Keratinocyte (primary cell): ENCODE measurements around the gene CNTNAP2. TPM values are rescaled to one million over a fixed set of nuclear protein-coding genes. Genes with fewer than 3 reads are reported as not detected.

ENCODE experiments used
- DNase-seq: peaks from one replicate; pipeline ENCODE4 v3.0.0-alpha.2; 2011; ENCODE audit warnings: low read depth, missing footprints, low spot score
- FAIRE-seq: peaks from 2 replicates; lab custom pipeline; 2011; peaks lifted over from hg19 to GRCh38; lab: Jason Lieb, UNC
- H2AFZ ChIP-seq: 2 replicates; pipeline ENCODE4 v1.6.0; 2012; ENCODE audit warnings: low read length, control low read depth, inconsistent platforms; ENCODE audit not compliant: control insufficient read depth
- H3K27ac ChIP-seq: 2 replicates; pipeline ENCODE4 v1.5.1; 2011; ENCODE audit warnings: low read length; ENCODE audit not compliant: control insufficient read depth, insufficient read depth
- H3K27me3 ChIP-seq: 3 replicates; pipeline ENCODE4 v1.6.0; 2011; ENCODE audit warnings: low read length; ENCODE audit not compliant: control insufficient read depth, insufficient read depth; ENCODE audit errors: extremely low read depth
- H3K36me3 ChIP-seq, 2 experiments: 2 replicates in 1 of 2; 3 replicates in 1 of 2; pipeline ENCODE4 v1.5.1; 2011; ENCODE audit warnings: low read length in 2 of 2, mild to moderate bottlenecking in 1 of 2; ENCODE audit not compliant: control insufficient read depth in 2 of 2, insufficient read depth in 2 of 2; ENCODE audit errors: extremely low read depth in 1 of 2
- H3K4me1 ChIP-seq: 3 replicates; pipeline ENCODE4 v1.5.1; 2011; ENCODE audit warnings: low read length; ENCODE audit not compliant: control insufficient read depth, insufficient read depth; ENCODE audit errors: extremely low read depth
- H3K4me2 ChIP-seq: 3 replicates; pipeline ENCODE4 v1.6.0; 2011; ENCODE audit warnings: low read depth, low read length; ENCODE audit not compliant: control insufficient read depth, insufficient read depth; ENCODE audit errors: extremely low read depth
- H3K4me3 ChIP-seq, 3 experiments: fragments of 200-600 bp in 1 of 3; sonication (generic) in 1 of 3; 2 replicates in 2 of 3; 3 replicates in 1 of 3; pipeline ENCODE4 v1.5.1; 2011 to 2016; ENCODE audit warnings: low read length in 3 of 3, mild to moderate bottlenecking in 3 of 3, control low read depth in 2 of 3, inconsistent platforms in 1 of 3, low read depth in 1 of 3, mixed read lengths in 1 of 3, mixed run types in 1 of 3, moderate library complexity in 1 of 3; ENCODE audit not compliant: control insufficient read depth in 2 of 3, insufficient read depth in 2 of 3; ENCODE audit errors: extremely low read depth in 1 of 3
- H3K79me2 ChIP-seq: 2 replicates; pipeline ENCODE4 v1.6.0; 2012; ENCODE audit warnings: low read length; ENCODE audit not compliant: control insufficient read depth, insufficient read depth
- H3K9ac ChIP-seq: 3 replicates; pipeline ENCODE4 v1.6.0; 2011; ENCODE audit warnings: low read length; ENCODE audit not compliant: control insufficient read depth, insufficient read depth; ENCODE audit errors: extremely low read depth
- H3K9me1 ChIP-seq: 3 replicates; pipeline ENCODE4 v1.6.0; 2011; ENCODE audit warnings: low read length; ENCODE audit not compliant: control insufficient read depth, insufficient read depth; ENCODE audit errors: extremely low read depth
- H3K9me3 ChIP-seq: 2 replicates; pipeline ENCODE4 v1.5.1; 2012; ENCODE audit warnings: low read depth, low read length; ENCODE audit not compliant: control insufficient read depth
- H4K20me1 ChIP-seq: 3 replicates; pipeline ENCODE4 v1.6.0; 2011; ENCODE audit warnings: low read length; ENCODE audit not compliant: control insufficient read depth, insufficient read depth; ENCODE audit errors: extremely low read depth
- EZH2 ChIP-seq: IDR thresholded peaks from one replicate; pipeline ENCODE4 v1.6.1; 2012; ENCODE audit warnings: inconsistent platforms, mild to moderate bottlenecking, low read length, moderate library complexity
- dilution Hi-C: fragments of 300-500 bp; cut with MboI; formaldehyde crosslinking; loops from one replicate; pipeline ENCODE4 v1.7.0; 2020; ENCODE audit warnings: low sequenced_read_pairs; ENCODE audit not compliant: extremely low pct_ligation_motif_present
- polyA plus RNA-seq, 5 experiments: library from polyadenylated mRNA; depleted of rRNA in 3 of 5; stranded (reverse) in 3 of 5; stranded (forward) in 1 of 5; unstranded in 1 of 5; fragments of >200 nt; gene quantifications; 1 replicate in 1 of 5; 2 replicates in 3 of 5; 3 replicates in 1 of 5; pipeline versions ENCODE4 v1.2.1 to v1.2.3, GENCODE V29; 2011 to 2012; ENCODE audit warnings: missing spikeins in 2 of 5, low read depth in 1 of 5, low replicate concordance in 1 of 5
- TF ChIP-seq, protein P1 (sequence below), 3 experiments: IDR thresholded peaks in 1 of 3; conservative IDR thresholded peaks in 1 of 3; optimal IDR thresholded peaks in 1 of 3; 2 replicates in 2 of 3; 3 replicates in 1 of 3; pipeline versions ENCODE3 to v1.5.1; 2011; ENCODE audit warnings: low read length in 3 of 3, mild to moderate bottlenecking in 3 of 3, moderate library complexity in 2 of 3, control low read depth in 1 of 3, inconsistent platforms in 1 of 3; ENCODE audit not compliant: insufficient read depth in 2 of 3; ENCODE audit errors: extremely low read depth in 1 of 3

Gene CNTNAP2
- polyA plus RNA-seq, 1 donor (not counting 4 experiments of a cell fraction or from before 2014, with no cell fraction given), result 1.4 TPM

DNA sequence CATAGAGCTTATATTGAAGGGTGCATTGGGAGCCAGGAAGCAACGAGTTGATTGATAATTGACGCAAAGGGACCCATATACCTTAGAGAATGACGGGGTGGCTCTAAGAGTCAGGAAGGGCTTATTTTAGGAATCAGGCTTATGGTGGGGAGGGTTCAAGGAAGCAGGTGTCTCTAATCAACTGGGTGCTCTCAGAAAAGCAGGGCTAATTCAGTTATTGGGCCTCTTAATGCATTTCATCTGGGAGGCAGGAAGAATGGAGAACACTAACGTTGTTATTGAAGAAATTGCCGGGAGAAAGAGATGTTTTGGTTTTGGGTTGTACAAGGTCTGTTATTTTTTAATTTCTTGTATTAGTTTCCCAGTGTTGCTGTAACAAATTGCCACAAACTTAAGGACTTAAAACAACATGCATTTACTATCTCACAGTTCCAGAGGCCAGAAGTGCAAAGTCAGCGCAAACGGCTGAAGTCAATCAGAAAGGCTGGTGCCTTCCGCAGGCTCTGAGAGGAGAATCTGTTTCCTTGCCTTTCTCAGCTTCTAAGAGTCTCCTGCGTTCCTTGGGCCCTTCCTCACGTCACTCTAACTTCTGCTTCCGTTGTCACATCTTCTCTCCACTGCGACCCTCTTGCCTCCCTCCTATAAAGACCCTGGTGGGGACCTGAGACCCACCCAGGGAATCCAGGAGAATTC is 2145.5 kb downstream of the CNTNAP2 start:
- Histone ChIP-seq H2AFZ (no peak overlapping the region), H3K4me2 (no peak overlapping the region)

DNA sequence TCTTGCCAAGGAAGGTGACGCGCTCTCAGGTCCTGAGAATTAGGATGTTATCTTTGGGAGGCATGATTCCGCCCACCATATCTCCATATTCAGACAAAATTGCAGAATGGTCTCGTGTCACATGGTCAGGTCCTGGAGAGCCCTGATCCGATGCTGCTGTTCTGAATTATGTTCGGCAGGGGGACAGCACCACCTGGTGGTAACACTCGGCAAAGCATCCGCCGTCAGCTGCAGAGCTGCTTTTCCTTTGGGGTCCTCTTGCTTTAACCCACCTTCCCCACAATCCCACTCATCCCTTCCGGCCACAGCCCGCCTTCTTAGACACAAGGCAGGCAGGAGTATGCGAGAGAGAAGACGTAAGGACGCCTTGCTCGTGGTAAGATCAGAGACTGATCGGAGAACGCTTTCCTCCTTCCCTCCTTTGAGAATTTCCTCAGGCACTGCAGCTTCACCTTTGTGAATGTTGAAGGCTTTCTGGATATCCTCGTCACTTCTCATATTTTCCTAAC is 2146.2 kb downstream of the CNTNAP2 start:
- no peaks in the 10 kb centered on the region for H3K9me1 ChIP-seq
- H3K4me3 ChIP-seq, result peak overlapping the region in 1 of 3 experiments; percentile 32
- H3K4me2 ChIP-seq, result peak overlapping the region; percentile 52
- peak overlapping the region; percentile 91 for H2AFZ ChIP-seq
- FAIRE-seq, result no peak
- H4K20me1 ChIP-seq, result no peaks in the 10 kb centered on the region
- no peaks in the 10 kb centered on the region for H3K79me2 ChIP-seq
- no peaks in the 10 kb centered on the region for H3K9me3 ChIP-seq
- TF ChIP-seq EZH2, result no peak
- TF ChIP-seq, protein P1, sequence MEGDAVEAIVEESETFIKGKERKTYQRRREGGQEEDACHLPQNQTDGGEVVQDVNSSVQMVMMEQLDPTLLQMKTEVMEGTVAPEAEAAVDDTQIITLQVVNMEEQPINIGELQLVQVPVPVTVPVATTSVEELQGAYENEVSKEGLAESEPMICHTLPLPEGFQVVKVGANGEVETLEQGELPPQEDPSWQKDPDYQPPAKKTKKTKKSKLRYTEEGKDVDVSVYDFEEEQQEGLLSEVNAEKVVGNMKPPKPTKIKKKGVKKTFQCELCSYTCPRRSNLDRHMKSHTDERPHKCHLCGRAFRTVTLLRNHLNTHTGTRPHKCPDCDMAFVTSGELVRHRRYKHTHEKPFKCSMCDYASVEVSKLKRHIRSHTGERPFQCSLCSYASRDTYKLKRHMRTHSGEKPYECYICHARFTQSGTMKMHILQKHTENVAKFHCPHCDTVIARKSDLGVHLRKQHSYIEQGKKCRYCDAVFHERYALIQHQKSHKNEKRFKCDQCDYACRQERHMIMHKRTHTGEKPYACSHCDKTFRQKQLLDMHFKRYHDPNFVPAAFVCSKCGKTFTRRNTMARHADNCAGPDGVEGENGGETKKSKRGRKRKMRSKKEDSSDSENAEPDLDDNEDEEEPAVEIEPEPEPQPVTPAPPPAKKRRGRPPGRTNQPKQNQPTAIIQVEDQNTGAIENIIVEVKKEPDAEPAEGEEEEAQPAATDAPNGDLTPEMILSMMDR (optimal IDR thresholded peaks at IDR 0.05 in 1 of 3, IDR thresholded peaks at IDR 0.05 in 1 of 3, conservative IDR thresholded peaks at IDR 0.05 in 1 of 3; ENCODE audit: extremely low read depth in 1 of 3, insufficient read depth in 2 of 3, low read length in 3 of 3), result peak; percentile 94 to 98 (median 96)
- H3K27ac ChIP-seq, result no peak overlapping the region
- no peaks in the 10 kb centered on the region for H3K27me3 ChIP-seq
- H3K36me3 ChIP-seq, result no peaks in the 10 kb centered on the region
- dilution Hi-C loops, result no loop called here
- H3K9ac ChIP-seq, result no peak overlapping the region
- no peaks in the 10 kb centered on the region for H3K4me1 ChIP-seq
- no peak for DNase-seq

More for the DNA sequence above, 2145.5 kb downstream of the CNTNAP2 start:
- DNase-seq (no peak), FAIRE-seq (no peak)
- no peak for TF ChIP-seq EZH2
- TF ChIP-seq, protein P1 (optimal IDR thresholded peaks at IDR 0.05 in 1 of 3, IDR thresholded peaks at IDR 0.05 in 1 of 3, conservative IDR thresholded peaks at IDR 0.05 in 1 of 3; ENCODE audit: extremely low read depth in 1 of 3, insufficient read depth in 2 of 3, low read length in 3 of 3), result no peak
- no peaks in the 10 kb centered on the region for H3K9me1 ChIP-seq
- H3K4me1 ChIP-seq, result no peaks in the 10 kb centered on the region
- no peaks in the 10 kb centered on the region for H3K36me3 ChIP-seq
- no peak overlapping the region for H3K9ac ChIP-seq
- dilution Hi-C loops, result no loop called here
- no peaks in the 10 kb centered on the region for H3K9me3 ChIP-seq
- H3K27me3 ChIP-seq, result no peaks in the 10 kb centered on the region
- H4K20me1 ChIP-seq, result no peaks in the 10 kb centered on the region
- no peak overlapping the region for H3K27ac ChIP-seq
- no peak overlapping the region for H3K4me3 ChIP-seq
- no peaks in the 10 kb centered on the region for H3K79me2 ChIP-seq
